Activated CD8-positive, alpha-beta memory T cell treated with anti-CD3 and anti-CD28 coated beads for 4 hours (primary cell): ENCODE measurements around the gene MKLN1.

Experiments
- DNase-seq, 2 donors: peaks; one replicate each; pipeline ENCODE4 v3.0.0-alpha.2; 2020; ENCODE audit warnings: low read depth in 2 of 2

MKLN1 gene

DNA sequence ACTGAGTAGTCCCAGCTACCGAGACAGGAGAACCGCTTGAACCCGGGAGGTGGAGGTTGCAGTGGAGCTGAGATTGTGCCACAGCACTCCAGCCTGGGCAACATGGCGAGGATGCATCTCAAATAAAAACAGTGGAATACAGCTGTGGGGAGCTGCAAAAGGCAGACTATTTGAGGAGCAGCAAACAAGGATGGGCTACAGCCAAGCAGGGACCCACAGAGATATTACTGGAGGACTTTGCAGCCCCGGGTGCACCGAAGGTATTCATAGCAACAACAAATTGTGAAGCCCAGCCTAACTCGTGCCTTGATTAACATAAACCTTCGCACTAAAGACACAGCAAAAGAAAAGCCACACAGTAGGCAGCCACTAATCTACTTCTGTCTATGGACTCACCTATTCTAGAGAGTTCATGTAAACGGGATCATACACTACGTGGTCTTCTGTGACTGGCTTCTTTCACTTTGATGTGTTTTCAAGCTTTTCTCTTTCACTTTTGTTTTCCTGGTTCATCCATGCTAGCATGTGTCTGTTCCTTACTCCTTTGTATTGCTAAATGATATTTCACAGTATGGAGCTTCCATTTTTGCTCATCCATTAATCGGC lies 194.8 kb downstream of the MKLN1 start:
- DNase-seq, result no peak

- no peak for DNase-seq
Observed at GRCh38 chr7:131524115-131524514, 196.4 kb downstream of the MKLN1 start.

DNA sequence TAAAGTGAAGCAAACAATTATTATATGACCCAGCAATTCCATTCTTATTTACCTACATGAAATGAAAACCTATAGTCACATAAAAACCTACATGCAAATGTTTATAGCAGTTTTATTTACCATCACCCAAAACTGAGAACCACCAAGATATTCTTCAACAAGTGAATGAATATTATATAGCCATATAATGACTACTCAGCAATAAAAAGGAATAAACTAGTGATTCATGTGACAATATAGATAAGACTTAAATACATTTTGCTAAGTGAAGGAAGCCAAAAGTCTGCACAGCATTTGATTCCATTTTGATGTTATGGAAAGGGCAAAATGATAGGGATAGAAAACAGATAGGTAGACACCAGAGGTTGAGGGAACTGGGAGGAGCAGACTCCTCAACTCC lies 197.0 kb downstream of the MKLN1 start:
- DNase-seq, result no peak

- DNase-seq, result no peak
Observed at GRCh38 chr7:131525820-131526219, 198.1 kb downstream of the MKLN1 start.

- DNase-seq, result no peak
Observed at GRCh38 chr7:131527456-131527855, 199.8 kb downstream of the MKLN1 start.

DNA sequence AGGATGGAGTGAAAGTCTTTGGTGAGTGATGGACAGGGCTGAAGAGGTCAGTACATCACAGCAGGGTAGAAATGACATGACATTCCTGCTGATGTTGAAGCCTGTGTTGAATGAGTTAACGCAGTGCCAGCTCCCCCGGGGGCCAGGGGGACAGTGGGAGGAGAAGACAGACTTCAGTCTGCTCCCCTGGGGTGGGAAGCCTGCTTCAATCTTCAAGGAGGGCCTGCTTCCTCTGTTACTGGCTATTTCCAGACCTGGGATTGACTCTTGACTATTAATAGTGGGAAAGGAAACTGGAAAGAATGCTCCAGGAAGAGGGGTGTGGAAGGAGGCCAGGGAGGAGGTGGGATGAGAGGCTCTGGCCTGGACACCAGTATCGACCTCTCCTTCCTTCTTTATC lies 201.5 kb downstream of the MKLN1 start:
- DNase-seq, result no peak

- DNase-seq, result no peak
Observed at GRCh38 chr7:131529617-131530016, 201.9 kb downstream of the MKLN1 start.

- no peak for DNase-seq
Observed at GRCh38 chr7:131530137-131530536, 202.5 kb downstream of the MKLN1 start.

GRCh38 chr7:131532570-131533091 lies 205.0 kb downstream of the MKLN1 start:
- DNase-seq, result no peak

DNA sequence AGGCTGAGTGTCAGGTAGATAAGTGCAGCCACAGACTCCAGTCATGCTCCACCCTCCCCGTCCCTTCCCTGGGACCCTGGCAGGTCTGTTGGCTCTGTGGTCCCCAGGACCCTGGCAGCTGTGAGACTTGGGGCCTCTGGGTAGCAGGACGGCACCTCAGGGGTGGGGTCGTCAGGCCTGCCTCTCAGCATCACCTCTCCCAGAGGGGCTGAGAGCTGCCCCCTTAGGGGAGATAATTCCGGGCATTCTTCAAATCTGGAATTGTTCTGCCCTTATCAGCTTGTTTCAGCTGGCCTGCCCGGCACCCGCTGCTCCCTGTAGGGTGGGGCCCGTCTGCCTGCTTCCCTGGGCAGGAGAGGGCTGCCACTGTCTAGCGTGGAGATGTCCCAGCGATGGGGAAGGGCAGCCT lies 205.5 kb downstream of the MKLN1 start:
- DNase-seq, result no peak

DNA sequence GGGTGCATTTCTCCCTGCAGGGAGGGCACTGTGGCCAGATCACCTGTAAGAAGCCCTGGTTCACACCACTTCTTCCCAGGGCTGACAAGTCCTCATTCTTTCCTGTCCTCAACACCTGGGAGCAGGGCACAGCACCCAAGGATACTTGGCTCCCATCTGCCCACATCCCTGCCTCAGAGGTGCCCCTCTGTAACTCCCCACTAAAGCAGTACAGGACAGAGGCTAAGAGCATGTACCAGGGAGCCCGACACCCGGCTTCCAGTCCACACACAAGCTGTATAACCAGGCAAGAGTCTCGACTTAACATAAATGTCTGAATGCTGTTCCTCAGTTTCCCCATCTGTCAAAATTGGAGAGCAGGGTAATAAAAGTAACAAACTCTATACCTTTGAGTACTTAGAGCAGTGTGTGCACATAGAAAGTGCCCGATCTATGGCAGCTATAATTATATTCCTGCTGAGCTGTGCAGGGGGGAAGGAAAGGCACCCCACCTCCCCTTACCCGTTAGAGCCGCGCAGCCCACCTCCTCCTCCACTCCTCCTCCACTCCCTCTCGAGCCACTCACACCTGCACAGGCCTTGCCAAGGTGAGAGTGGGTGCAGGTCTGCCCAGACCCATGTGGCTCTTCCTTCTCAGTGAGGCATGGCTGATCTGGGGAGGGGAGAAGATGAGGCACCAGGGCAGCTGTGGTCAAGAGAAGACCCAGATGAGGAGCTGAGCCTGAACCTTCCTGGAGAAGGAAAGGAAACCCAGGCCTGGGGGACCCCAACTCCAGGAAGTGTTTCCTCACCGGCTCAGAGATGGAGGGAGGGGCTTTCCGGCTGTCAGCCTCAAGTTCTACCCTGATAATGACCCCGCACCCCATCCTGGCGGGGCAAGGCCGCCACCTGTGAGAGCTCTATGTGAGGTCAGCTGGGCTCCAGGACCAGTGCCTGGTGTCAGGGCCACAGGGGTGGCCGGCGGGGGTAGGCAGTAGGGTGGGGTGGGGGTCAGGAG lies 206.2 kb downstream of the MKLN1 start:
- no peak for DNase-seq

GRCh38 chr7:131536361-131536849 lies 208.7 kb downstream of the MKLN1 start:
- DNase-seq, result no peak

DNA sequence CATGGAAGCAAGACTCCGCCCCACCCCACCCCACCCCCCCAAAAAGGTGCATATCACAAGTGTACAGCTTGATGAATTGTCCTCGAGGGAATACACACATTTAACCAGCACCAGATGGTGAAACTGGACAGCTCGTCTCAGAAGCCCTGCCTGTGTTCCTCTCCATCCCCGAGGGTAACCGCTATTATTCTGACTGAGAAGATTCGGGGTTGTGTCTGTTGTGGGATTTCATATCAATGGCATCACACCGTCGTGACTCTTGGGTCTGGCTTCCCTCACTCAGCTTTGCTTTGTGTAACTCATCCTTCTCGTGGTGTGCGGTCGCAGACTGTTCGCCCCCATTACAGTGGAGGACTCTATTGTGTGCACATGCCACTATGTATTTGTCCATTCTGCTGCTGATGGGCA lies 209.9 kb downstream of the MKLN1 start:
- DNase-seq, result no peak

DNA sequence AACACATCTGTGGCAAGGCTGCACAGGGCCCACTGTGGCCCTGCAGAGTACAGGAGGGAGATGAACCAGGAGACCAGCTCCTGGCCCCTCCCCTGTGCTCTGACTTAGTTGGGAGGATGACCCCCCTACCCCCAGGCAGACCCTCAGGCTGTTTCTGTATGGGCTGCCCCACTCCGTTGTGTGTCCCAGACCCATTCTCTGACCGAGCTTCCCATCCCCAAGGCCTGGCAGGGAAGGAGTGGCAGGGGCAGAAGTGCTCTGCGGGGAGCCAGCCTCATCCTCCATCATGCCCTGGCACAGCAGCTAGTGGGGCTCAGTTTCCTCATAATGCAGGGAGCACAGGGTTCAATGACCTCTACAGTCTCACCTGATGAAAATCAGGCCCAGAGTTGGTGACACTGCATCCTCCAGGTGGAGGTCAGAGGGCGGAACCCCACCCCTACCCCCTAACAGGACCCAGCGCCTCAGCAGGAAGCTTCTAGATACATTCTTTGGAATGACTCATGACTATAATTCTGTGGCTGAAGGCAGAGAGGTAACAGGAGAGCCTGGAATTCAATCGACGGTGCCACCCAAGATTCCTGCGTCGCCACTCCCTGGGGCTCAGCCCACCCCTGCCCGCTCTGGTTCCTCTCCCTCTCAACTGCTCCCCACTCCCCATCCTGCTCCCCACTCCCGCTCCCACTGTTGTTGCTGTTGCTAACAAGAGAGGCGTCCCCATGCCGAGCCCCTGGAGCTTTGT lies 210.6 kb downstream of the MKLN1 start:
- no peak for DNase-seq

GRCh38 chr7:131538813-131539179 lies 211.1 kb downstream of the MKLN1 start:
- no peak for DNase-seq

DNA sequence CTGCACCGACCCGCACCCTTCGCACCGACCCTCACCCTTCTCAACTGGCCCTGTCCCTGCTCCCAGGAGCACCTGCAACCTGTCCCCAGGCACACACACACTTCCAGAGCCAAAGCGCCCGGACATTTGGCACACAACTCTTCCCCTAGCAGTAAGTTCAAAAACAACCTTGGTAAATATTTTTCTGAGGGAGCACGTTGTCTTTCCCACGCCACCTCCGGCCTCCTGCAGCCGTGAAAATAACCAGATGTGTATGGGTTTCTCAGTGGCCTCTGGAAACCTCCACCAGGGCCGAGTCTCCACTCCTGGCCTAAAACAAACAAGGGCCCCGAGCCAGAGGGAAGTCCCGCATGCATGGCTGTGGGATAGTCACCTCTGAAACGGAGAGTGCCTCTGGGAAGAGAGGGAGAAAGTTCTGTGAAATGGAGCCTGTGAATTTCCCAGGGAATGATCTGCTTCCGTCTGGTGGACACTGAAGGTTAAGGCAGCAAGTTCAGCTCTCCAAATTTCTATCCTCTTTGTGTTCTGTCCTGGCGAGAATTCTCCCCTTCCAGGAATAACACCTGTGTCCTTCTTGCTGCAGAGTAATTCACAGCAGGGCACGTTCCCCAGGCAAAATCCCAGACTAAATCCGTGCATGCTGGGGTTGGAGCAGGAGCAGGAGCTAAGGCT lies 213.0 kb downstream of the MKLN1 start:
- DNase-seq, result no peak

GRCh38 chr7:131543298-131543697 lies 215.6 kb downstream of the MKLN1 start:
- no peak for DNase-seq

DNA sequence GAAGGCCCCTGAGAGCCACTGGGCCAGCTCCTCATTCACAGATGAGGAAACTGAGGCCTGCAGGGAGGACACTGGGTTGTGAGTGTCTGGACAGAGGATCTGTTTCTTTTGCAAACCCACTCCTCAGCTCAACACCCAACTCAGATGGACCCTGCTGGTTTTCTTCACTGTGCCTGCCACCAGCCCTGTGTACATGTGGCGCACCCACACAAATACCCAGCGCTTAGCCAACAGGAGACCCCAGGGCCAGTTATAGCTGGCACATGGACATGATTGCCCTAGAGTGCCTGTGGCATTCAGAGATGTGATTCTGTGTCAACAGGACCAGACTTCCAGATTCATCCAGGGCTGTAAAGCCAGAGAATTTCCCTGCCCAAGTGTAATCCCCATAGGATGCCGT lies 216.3 kb downstream of the MKLN1 start:
- no peak for DNase-seq

GRCh38 chr7:131544449-131545301 lies 217.0 kb downstream of the MKLN1 start:
- DNase-seq, result no peak

GRCh38 chr7:131546126-131546525 lies 218.4 kb downstream of the MKLN1 start:
- DNase-seq, result no peak
